Lung (tissue), 12 donors: ENCODE data around the gene ATG5. TPM values are rescaled to one million over a fixed set of nuclear protein-coding genes. Genes with fewer than 3 reads are reported as not detected.

Experiments
- ATAC-seq: fragments of 200-7000 bp; cut with Tn5 transposase; one replicate; pipeline ENCODE4 v1.9.1; 2020; ENCODE audit warnings: moderate number of reproducible peaks; ENCODE audit not compliant: insufficient read depth, low FRiP score
- DNase-seq, 3 donors: peaks; one replicate each; pipeline ENCODE4 v3.0.0-alpha.2; 2013 to 2017
- H3K27ac ChIP-seq, 2 donors: one replicate each; pipeline ENCODE4 v1.5.1; 2013; ENCODE audit warnings: mild to moderate bottlenecking in 2 of 2, moderate library complexity in 2 of 2, control low read depth in 1 of 2, inconsistent platforms in 1 of 2, low read depth in 1 of 2, low read length in 1 of 2
- H3K27me3 ChIP-seq, 3 donors: one replicate each; pipeline ENCODE4 v1.5.1; 2013; ENCODE audit warnings: low read length in 2 of 3; ENCODE audit not compliant: control insufficient read depth in 3 of 3, insufficient read depth in 3 of 3
- H3K36me3 ChIP-seq, 4 donors: one replicate each; pipeline ENCODE4 v1.5.1; 2013; ENCODE audit warnings: low read length in 4 of 4, mild to moderate bottlenecking in 1 of 4, moderate library complexity in 1 of 4; ENCODE audit not compliant: control insufficient read depth in 4 of 4, insufficient read depth in 4 of 4
- H3K4me1 ChIP-seq, 5 donors: one replicate each; pipeline ENCODE4 v1.5.1; 2013; ENCODE audit warnings: low read length in 5 of 5, mild to moderate bottlenecking in 2 of 5, moderate library complexity in 1 of 5; ENCODE audit not compliant: control insufficient read depth in 5 of 5, insufficient read depth in 5 of 5
- H3K4me3 ChIP-seq: one replicate; pipeline ENCODE4 v1.5.1; 2013; ENCODE audit warnings: mild to moderate bottlenecking, control low read depth, moderate library complexity
- H3K9ac ChIP-seq, 2 donors: one replicate each; pipeline ENCODE4 v1.5.1; 2013; ENCODE audit warnings: low read length in 2 of 2, control low read depth in 1 of 2; ENCODE audit not compliant: insufficient read depth in 1 of 2
- H3K9me3 ChIP-seq, 4 donors: one replicate each; pipeline ENCODE4 v1.5.1; 2013; ENCODE audit warnings: low read length in 3 of 4, mild to moderate bottlenecking in 1 of 4, moderate library complexity in 1 of 4; ENCODE audit not compliant: control insufficient read depth in 4 of 4, insufficient read depth in 3 of 4
- WGBS, 2 donors: extraction: QIAGEN DNeasy Blood & Tissue Kit; methylation state at CpG; one replicate each; pipeline ENCODE4 v1.1.7; 2013; 5-methylcytosine and 5-hydroxymethylcytosine counted together
- polyA plus RNA-seq, 2 donors: library from polyadenylated mRNA; stranded (reverse); fragments of 200-250 nt; gene quantifications; one replicate each; pipeline ENCODE4 v1.2.1, GENCODE V29; 2013
- total RNA-seq, 2 donors: library from RNA; depleted of rRNA in 1 of 2; stranded (reverse); fragments of >200 nt in 1 of 2; gene quantifications; one replicate each; pipeline ENCODE4 v1.2.1, GENCODE V29; 2014 to 2021
- TF ChIP-seq, protein P1 (sequence below): IDR thresholded peaks from 2 replicates; pipeline ENCODE4 v1.5.1; 2012; ENCODE audit warnings: mild to moderate bottlenecking; ENCODE audit errors: control extremely low read depth, extremely low read depth
- donor health status: control.
- donor health status: control.
- donor health status: Bipolar disorder and iron deficiency.
- donor health status: healthy.
- donor health status: DM: yes; HTN: yes; CAD: no.

The ATG5 gene
- total and polyA plus RNA-seq, 4 donors: 15.0 to 54.2 (median 22.3) TPM

DNA sequence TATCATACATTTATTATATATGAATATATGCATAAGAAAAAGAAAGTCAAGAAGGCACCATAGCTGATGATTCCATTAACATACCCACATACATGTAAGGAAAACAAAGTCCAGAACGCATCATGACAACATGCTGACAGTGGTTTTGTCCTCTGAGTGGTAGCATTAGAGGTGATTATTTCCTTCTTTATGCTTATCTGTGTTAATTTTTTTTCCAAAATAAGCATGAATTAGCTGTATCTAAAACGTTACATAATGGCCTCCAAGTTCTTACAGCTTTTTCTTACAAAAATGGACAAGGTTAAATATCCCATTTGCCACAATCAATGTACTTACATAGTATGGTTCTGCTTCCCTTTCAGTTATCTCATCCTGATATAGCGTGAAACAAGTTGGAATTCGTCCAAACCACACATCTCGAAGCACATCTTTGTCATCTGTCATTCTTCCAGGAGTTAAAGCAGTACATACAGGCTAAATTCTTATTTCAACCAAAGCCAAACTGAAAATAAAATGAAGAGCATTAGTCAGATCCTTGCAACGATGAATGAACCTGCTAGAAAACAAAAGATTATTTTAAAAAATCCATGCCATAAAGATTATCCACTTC, 9.7 kb downstream of the ATG5 start:
- WGBS, 2 donors: 44 to 52% methylated on average over 6 of the region's 6 CpGs
- Histone ChIP-seq H3K27me3 (no peaks in the 10 kb centered on the region), H3K9me3 (no peaks in the 10 kb centered on the region), H3K9ac (no peak overlapping the region), H3K4me3 (no peak overlapping the region), H3K4me1 (peaks cover 0 to 6% (median 0%) of the 10 kb centered on the region in 5 donors), H3K36me3 (peaks cover 0 to 9% (median 4%) of the 10 kb centered on the region in 4 donors), H3K27ac (no peak overlapping the region)
- no peak for ATAC-seq
- DNase-seq: no peak
- TF ChIP-seq, protein P1, sequence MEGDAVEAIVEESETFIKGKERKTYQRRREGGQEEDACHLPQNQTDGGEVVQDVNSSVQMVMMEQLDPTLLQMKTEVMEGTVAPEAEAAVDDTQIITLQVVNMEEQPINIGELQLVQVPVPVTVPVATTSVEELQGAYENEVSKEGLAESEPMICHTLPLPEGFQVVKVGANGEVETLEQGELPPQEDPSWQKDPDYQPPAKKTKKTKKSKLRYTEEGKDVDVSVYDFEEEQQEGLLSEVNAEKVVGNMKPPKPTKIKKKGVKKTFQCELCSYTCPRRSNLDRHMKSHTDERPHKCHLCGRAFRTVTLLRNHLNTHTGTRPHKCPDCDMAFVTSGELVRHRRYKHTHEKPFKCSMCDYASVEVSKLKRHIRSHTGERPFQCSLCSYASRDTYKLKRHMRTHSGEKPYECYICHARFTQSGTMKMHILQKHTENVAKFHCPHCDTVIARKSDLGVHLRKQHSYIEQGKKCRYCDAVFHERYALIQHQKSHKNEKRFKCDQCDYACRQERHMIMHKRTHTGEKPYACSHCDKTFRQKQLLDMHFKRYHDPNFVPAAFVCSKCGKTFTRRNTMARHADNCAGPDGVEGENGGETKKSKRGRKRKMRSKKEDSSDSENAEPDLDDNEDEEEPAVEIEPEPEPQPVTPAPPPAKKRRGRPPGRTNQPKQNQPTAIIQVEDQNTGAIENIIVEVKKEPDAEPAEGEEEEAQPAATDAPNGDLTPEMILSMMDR: no peak

DNA sequence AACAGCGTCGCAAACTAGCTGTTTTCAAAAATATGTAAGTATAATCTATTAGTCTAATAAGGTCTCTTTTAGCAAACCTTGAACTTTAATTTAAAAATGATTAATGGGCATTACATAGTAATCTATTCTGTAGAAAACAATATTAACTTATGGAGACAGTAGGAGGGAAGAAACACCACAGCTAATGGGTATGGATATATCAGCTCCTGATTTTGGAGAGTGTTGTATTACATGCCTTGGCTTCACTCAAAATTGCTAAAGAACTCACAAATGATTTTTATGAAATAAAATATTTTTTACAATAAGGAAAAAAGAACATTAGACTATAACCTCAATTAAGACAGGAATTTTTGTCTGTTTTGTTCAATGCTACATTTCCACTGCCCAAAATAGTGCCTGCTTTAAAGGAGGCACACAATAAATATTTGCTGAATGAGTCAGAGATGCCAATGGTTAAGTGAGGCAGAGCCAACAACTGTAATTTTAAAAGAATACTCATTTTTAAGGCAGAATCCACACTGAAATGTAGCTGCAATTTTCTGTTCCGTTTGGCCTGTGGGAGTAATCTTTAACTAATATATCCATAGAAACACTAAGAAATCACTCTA, 15.7 kb downstream of the ATG5 start:
- Histone ChIP-seq H3K27ac (no peak overlapping the region), H3K27me3 (no peaks in the 10 kb centered on the region), H3K4me3 (no peak overlapping the region), H3K9ac (no peak overlapping the region), H3K4me1 (peaks cover 0 to 1% (median 0%) of the 10 kb centered on the region in 5 donors), H3K9me3 (no peaks in the 10 kb centered on the region), H3K36me3 (peaks cover 0 to 7% (median 3%) of the 10 kb centered on the region in 4 donors)
- TF ChIP-seq, protein P1: no peak
- DNase-seq (no peak), ATAC-seq (no peak)
- WGBS, 2 donors: 92 to 93% methylated on average over 3 of the region's 3 CpGs

DNA sequence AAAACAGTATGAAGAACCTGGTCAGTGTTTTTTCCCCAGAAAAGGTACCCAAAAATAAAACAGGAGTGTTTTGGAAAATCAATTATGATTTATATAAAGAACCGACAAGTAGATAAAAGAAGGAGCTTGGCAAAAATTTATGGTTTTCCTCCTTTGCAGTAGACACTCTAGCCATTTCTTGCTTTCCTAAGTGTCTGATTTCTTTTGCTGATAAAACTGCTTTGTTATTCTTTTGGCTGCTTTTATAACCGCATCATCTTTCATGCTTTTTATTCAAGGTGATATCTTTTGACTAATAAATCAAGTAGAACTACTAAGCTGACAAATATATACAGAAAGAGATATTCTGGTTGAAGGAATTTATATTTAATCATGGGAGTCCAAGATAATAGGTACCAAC, 16.6 kb downstream of the ATG5 start:
- H3K27ac ChIP-seq: no peak overlapping the region
- H3K27me3 ChIP-seq: no peaks in the 10 kb centered on the region
- 82 to 86% methylated on average over 2 of the region's 2 CpGs for WGBS, 2 donors
- TF ChIP-seq, protein P1: no peak
- no peak for DNase-seq
- ATAC-seq: no peak
- no peak overlapping the region for H3K4me3 ChIP-seq
- H3K36me3 ChIP-seq: peaks cover 0 to 7% (median 4%) of the 10 kb centered on the region in 4 donors
- H3K4me1 ChIP-seq: peaks cover 0 to 1% (median 0%) of the 10 kb centered on the region in 5 donors
- H3K9ac ChIP-seq: no peak overlapping the region
- H3K9me3 ChIP-seq: no peaks in the 10 kb centered on the region
